GM19043 (cell line): ENCODE measurements around the gene ARRB1.
"Not testable (repeated sequence)": the region's sequence is repeated elsewhere in the genome, so short reads cannot be mapped to it uniquely, and the experiment has no call there.

Source experiments
- ATAC-seq: cut with Tn5 transposase; IDR thresholded peaks from one replicate; pipeline ENCODE4 v1.9.1; 2021; ENCODE audit warnings: low read depth; ENCODE audit not compliant: unreplicated experiment

ARRB1 gene

GRCh38 chr11:75373201-75373600 lies 21.7 kb upstream of the ARRB1 start:
- no peak for ATAC-seq

- ATAC-seq, result no peak
Measured at GRCh38 chr11:75371949-75372876, 20.8 kb upstream of the ARRB1 start.

DNA sequence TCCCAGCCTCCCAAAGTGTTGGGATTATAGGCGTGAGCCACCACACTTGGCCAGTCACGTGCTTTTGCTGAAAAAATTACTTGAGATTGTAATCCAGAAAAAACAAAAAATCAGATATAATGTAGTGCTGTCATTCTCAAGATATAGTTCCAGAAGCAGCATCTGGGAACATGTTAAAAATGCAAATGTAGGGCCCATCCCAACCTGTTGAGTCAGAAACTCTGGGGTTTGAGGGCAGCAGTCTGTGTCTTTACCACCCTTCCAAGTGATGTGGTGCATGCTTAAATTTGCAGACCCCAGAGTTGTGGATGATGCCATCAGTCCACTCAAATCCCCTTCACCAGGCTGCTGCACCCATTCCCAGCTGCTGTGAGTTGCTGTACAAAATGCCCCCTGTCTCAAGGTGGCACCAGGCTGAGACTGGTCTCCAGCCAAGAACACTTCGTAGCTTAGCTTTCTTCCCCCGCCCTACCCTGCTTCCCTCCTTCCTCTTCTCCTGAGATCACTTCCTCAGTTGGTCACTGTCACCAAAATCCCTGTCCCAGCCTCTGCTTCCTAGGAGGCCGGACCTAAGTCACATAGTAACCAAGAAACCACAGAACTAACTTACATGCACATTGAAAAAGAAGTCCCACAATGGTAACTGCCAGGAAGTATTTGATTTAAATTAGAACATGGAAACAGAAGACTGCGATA lies 18.2 kb upstream of the ARRB1 start:
- ATAC-seq, result no peak

GRCh38 chr11:75366826-75367225 lies 15.4 kb upstream of the ARRB1 start:
- not testable (repeated sequence) for ATAC-seq

DNA sequence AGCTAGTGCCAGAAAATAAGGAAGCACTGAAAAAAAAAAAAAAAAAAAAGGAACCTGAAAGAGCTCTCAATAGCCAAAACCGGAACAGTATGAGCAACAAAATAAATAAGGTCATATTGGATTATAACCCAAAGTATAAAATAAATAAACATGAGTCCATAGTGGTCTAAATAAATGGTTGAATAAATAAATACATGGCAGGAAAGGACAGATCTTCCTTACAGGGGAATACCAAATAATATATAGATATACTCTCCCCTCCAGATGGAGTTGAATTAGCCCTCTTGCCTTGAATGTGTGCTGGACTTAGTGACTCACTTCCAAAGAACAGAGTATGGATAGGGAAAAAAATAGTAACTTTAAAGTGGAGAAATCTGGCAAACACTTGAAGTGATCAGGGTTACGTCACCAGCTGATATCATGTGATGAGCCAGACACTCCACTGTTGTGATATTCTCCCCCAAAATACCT lies 14.3 kb upstream of the ARRB1 start:
- no peak for ATAC-seq

GRCh38 chr11:75362285-75362684 lies 10.8 kb upstream of the ARRB1 start:
- not testable (repeated sequence) for ATAC-seq

GRCh38 chr11:75356613-75357012 lies 5.2 kb upstream of the ARRB1 start:
- no peak for ATAC-seq

- ATAC-seq, result no peak
Measured at GRCh38 chr11:75355051-75355450, 3.6 kb upstream of the ARRB1 start.

DNA sequence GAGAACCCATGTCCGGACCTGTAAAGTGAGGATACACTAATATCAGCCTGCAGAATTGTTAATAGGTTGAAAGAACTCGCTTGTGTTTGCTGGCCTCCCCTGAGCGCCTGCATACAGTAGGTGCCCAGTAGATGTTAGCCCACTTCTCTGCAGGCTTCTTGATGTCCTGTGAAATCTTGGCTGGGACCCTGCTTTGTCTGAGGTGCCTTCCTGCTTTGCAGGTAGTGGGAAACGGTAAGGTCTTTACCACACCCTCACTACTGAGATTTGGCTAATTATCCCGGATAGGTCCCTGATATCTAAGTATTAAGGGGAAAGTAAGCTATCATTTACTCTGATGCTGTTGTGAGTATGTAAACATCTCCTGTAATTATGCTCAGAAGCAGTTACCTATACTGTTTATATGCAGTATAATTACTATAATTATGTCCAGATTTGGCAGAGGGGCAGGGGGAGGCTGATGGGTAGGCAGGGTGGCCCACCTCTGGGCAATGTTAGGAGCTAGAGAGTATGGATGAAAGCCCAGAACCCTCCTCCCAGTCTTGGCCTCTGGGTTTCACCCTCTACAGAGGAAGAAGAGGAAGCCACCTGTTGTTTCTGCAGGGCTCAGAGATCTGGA lies 1.2 kb upstream of the ARRB1 start:
- no peak for ATAC-seq

DNA sequence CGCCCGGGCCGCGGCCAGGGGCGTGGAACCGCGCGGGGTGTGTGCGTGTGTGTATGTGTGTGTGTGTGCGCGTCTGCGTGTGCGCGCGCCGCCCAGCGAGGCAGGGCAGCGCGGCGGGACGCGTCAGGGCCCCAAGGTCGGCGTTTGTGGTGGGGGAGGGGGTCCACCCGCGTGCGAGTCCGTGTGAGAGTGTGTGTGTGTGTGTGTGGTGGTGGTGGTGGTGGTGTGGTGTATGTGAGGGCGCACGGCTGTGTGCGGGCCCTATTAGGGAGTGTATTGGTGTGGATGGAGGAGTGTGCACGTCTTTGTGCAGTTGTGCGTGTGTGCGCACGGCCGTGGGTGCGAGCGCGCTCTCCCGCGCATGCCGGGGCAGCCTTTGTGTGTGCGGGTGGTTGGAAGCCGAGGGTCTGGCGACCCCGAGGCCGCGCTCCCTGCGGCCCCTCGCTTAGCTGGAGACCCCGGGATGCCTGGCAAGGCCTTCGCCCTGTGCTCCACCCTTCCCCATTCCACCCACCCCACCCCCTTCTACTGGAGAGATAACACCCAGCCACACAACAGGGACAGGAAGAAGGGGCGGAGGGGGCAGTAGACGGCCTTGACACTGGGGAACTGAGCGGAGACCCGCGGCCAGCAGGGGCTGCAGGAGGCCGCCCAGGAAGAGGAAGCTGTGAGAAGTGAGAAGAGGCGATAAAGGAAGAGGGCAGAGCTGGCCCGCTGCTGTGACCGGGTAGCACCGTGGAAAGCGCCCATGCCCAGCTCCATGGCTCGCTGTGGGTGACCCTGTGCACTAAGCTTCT lies 528 bp upstream of the ARRB1 start:
- ATAC-seq, result no peak

GRCh38 chr11:75350743-75351540 lies 519 bp downstream of the ARRB1 start:
- ATAC-seq, result no peak

DNA sequence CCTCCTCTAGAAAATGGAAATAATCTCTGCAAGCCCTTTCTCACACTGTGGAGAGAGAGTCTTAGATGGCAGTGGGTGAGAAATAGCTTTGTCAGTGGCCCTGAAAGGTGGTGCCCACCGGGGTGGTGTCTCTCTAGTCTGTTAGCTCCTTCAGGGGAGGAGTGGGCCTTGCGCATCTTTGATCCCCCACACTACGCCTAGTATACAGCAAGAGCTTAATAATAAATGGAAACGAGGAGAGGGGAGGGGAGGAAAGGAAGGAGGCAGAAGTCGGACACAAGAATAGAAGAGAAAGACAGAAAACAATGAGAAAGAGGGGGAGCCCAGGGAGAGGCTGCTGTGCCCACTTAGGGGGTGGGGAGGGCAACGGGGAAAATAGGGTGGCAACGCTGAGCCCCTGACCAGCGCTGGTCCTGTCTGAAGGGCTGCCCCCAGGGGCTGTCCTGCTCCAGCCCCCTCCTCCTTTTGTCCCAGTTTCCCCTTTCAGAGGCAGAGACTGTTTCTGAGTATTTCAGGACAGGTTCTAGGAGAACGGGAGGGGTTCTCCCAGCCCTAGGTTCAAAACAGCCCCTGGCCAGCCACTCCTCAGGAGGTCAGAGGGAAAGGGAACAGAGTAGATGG lies 1.2 kb downstream of the ARRB1 start:
- no peak for ATAC-seq

DNA sequence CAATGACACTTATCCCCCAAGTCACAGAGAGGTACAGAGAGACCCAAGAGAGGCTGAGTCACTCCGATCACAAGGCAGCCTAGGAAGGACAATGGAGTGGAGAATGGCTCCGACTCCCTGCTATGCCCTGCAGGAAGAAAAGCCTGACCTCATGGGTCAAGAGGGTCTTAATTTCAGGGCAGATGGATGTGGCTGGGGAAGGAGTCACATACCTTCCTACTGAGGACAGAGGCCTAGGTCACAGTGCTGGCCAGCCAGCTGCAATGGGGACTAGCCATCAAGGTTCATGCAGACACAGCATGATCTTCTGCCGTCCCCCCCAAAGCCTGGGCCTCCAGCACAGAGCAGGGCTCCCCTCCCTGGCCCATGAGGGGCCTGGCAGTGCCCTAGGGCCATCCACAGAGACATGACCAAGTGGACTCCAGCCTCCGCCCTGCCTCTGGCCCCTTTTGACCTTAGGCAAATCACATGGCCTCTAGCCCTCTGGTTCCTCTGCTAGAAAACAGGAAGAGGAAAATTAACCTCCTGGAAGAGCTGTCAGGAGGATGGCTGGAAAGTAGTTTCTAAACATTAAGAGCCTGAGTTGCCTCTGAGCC lies 1.8 kb downstream of the ARRB1 start:
- no peak for ATAC-seq

DNA sequence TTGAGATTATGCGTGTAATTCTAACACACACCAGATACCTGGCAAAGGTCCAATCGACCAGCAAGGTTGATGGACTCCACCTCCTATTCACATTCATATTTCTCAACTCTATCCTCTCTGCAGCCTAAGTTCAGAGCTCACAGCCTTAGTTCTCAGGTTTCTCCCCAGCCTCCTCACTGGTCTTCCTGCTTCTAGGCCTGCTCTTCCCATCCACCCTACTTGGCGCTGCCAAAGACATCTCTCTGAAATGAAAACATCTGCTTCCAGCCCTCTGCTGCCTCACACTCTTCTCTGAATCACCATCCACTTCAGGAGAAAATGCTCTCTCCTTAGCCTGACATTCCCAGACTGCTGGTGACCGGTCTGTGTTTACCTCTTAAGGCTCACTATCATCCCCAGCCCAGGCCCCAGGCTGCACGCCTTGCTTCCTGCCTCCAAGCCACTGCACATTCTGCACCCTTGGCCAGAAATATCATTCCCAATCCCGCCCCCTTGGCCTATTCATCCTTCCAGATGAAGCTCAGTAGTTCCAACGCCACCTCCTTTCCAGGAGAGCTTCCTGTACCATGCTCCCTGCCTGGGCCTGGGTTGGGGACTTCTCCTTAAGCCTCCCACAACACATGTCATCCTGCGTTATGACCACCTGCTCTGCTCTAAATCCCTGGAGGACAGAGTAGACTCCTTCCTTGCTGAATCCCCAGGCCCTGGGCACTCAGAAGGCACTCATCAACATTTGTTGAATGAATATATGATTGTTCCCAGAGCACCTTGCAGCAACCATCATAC lies 3.5 kb downstream of the ARRB1 start:
- no peak for ATAC-seq

DNA sequence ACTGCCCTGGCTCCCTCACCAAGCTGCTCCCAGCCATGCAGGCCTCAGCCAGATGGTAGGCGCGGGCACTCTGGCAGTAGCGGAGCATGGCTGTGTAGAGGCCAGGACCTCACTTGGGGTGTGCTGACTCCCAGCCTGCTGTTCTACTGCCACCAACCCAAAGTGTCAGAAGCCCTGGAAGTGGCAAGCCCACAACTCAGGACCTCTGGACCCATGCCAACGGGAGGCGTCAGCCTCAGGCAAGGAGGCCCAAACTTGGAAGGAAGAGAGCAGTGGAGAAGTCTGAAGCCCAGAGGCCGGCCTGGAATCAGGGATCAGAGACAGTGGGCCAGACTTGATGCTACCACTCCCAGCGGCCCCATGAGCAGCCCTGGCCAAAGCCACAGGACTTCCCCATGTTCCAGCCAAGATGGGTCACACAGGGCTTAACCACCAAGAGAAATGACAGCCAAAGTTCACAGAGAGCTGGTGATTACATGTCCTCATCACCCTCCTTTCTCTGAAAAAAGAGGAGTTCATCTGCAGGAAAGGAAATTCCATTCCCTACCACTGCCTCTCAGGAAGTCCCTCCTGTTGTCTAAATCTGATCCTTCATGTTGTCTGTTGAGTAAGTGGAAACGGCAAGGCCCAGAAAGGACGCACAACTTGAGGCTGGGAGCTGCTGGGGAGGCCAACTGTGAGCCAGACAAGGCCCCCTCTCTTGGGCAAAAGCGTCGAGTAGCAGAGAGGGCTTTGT lies 4.4 kb downstream of the ARRB1 start:
- ATAC-seq, result no peak

DNA sequence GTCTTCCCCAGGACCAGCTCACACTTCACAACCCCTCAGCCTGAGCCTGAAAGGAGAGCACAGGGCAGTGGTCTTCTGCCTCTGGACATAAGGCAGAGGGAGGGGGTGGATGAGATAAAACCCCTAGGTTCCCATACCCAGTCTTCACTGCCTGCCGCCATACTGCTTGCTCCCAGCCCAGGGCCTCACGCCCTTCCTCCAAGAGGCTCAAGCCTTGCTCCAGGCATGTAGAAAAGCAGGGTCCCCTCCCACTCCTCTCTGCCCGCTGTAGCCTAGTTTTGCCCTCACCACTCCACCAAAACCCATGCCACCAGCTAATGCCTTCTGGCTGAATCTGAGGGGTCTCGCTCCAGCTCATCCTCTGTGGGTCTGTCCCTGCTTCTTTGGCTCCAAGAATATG lies 5.2 kb downstream of the ARRB1 start:
- no peak for ATAC-seq

DNA sequence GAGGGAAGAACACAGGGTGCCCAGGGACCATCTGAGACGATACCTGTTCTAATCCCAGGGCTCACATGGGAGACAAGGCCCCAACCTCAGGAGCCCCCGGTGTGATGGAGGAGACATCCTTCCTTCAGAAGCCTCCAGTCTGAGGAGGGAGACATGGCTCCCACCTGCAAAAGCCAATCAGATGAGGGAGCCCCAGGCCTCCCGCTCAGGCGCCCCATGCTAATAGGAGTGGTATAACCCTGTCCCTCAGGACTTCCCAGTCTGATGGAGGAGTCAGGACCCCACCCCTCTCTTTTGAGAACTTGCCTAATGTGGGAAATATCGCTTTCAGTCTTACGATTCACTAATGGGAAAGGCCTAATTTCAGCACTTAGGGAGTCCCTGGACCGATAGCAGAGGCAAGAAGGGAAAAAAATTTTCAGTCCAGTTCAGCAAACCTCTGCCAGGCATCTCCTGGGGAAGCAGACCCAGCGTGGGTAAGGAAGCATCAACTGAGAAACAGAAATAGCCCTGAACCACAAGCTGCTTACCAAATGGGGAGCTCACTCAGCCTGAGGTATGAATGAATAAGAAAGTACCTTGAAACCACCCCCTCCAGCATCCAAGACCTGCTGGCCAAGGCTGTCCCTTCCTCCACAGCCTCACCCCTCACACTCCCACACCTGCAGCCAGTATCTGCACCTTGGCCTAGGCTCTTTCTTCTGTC lies 5.9 kb downstream of the ARRB1 start:
- ATAC-seq, result no peak
